Measurements from ENCODE around the gene IGFBP6.
A peak's percentile ranks its signal among the peaks of the same experiment; 100 is the strongest.

Gene IGFBP6

GRCh38 chr12:53049571-53050318 is 47.7 kb upstream of the IGFBP6 start, which contains the start of gene TNS2 (continued):
- TF ChIP-seq ZBTB10 (tag by site-specific recombination; IDR thresholded peaks at IDR 0.05): peak; percentile 75
- 0 out of 2 replicates have a peak, but pooled peaks have one; percentile 21 for TF ChIP-seq TSHZ1 (tag by site-specific recombination; IDR thresholded peaks at IDR 0.05; ENCODE audit: borderline replicate concordance)
- TF ChIP-seq ZBTB26 (tag by site-specific recombination; optimal IDR thresholded peaks at IDR 0.05): peak; percentile 25
- peak; percentile 90 for TF ChIP-seq PRDM10 (tag by site-specific recombination; IDR thresholded peaks at IDR 0.05)
- TF ChIP-seq ZBTB8A (tag by site-specific recombination; IDR thresholded peaks at IDR 0.05): peak; percentile 9
- TF ChIP-seq ZNF148 (tag by site-specific recombination; IDR thresholded peaks at IDR 0.05; ENCODE audit: borderline replicate concordance): no peak
- TF ChIP-seq ZNF560 (tag by site-specific recombination; IDR thresholded peaks at IDR 0.05; ENCODE audit: borderline replicate concordance): no peak
- no peak for TF ChIP-seq SCRT2 (tag by site-specific recombination; IDR thresholded peaks at IDR 0.05)
- TF ChIP-seq TCF7L2 (IDR thresholded peaks at IDR 0.05; ENCODE audit: borderline replicate concordance, low read depth, low read length): no peak
- no peak for TF ChIP-seq ZSCAN30 (tag by site-specific recombination; IDR thresholded peaks at IDR 0.05)
- no peak for TF ChIP-seq ZSCAN18 (tag by site-specific recombination; IDR thresholded peaks at IDR 0.05)
- 0 out of 2 replicates have a peak, but pooled peaks have one; percentile 10 for TF ChIP-seq BCL11B (tag by site-specific recombination; IDR thresholded peaks at IDR 0.05; ENCODE audit: low read depth)
- no peak for TF ChIP-seq INSM2 (tag by site-specific recombination; IDR thresholded peaks at IDR 0.05)
- TF ChIP-seq ZNF416 (tag by site-specific recombination; IDR thresholded peaks at IDR 0.05): no peak
- peak; percentile 89 for TF ChIP-seq EGR2 (tag by site-specific recombination; IDR thresholded peaks at IDR 0.05; ENCODE audit: low read depth)
- no peak for TF ChIP-seq ZNF169 (tag by site-specific recombination; IDR thresholded peaks at IDR 0.05)
- no peak for TF ChIP-seq ZNF830 (tag by site-specific recombination; IDR thresholded peaks at IDR 0.05; ENCODE audit: low read depth)
- no peak for TF ChIP-seq ZNF292 (tag by site-specific recombination; IDR thresholded peaks at IDR 0.05; ENCODE audit: borderline replicate concordance, low read depth)
- TF ChIP-seq GLI2 (tag by site-specific recombination; IDR thresholded peaks at IDR 0.05; ENCODE audit: borderline replicate concordance, low read depth): no peak
- TF ChIP-seq ZNF223 (tag by site-specific recombination; IDR thresholded peaks at IDR 0.05): no peak
- peak; percentile 78 for TF ChIP-seq ZEB2 (tag by site-specific recombination; IDR thresholded peaks at IDR 0.05)

All from HEK293 (cell line).